Hepatocyte (in vitro differentiated cells): Measurements from ENCODE around the gene ARL6IP4.

Source experiments
- EZH2 ChIP-seq: fragments of 200-600 bp; sonication (generic); IDR thresholded peaks from 2 replicates; pipeline ENCODE4 v1.6.1; 2016; ENCODE audit warnings: antibody characterized with exemption, mild to moderate bottlenecking, borderline replicate concordance
- EZH2phosphoT487 ChIP-seq: fragments of 200-600 bp; sonication (generic); IDR thresholded peaks from one replicate; pipeline ENCODE4 v1.6.1; 2018; ENCODE audit warnings: antibody characterized with exemption, mild to moderate bottlenecking, low read depth, moderate library complexity; ENCODE audit not compliant: unreplicated experiment, severe bottlenecking
- TF ChIP-seq, protein P1 (sequence below): fragments of 200-600 bp; sonication (generic); IDR thresholded peaks from 2 replicates; pipeline ENCODE4 v1.5.1; 2016; ENCODE audit warnings: antibody characterized with exemption, mild to moderate bottlenecking; ENCODE audit not compliant: poor library complexity

DNA sequence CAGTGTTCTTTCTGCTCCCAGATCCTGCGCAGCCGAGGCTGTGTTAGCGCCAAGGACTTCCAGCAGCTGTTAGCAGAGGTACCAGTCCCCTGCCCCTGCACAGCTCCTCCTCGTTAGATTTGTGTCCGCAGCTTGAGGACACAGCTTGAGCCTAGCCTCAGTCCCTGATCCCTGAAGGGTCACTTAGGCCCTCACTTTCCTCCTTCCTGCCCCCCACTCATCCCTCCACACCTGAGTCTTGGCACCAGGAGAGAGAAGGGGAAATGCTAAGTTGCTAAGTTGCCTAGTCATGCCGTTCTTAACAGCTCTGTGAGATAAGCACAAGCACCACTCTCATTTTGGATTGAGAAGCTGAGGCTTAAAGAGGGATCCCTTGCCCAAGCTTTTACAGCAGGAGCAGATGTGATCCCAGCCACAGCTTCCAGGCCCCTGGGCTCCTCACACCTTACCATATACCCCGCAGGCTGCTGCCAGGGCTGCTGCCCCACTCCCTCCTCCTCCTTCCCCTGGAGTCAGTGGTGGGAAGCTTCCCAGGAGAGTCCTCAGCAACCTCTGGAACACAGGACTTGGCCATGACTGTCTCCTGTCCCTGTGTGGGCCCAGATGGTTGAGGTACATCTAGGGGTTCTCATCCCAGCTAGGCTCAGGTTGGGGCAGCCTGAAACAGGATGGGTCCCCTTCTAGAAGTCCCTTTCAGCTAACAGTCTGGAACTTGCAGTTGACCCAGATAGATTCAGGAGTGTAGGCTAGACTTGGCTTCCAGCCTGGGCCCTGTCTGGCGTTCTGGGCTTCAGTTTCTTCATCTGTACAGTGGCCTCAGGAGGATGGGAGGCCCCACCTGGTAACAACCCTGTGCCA, 4.5 kb upstream of the ARL6IP4 start:
- TF ChIP-seq, protein P1, sequence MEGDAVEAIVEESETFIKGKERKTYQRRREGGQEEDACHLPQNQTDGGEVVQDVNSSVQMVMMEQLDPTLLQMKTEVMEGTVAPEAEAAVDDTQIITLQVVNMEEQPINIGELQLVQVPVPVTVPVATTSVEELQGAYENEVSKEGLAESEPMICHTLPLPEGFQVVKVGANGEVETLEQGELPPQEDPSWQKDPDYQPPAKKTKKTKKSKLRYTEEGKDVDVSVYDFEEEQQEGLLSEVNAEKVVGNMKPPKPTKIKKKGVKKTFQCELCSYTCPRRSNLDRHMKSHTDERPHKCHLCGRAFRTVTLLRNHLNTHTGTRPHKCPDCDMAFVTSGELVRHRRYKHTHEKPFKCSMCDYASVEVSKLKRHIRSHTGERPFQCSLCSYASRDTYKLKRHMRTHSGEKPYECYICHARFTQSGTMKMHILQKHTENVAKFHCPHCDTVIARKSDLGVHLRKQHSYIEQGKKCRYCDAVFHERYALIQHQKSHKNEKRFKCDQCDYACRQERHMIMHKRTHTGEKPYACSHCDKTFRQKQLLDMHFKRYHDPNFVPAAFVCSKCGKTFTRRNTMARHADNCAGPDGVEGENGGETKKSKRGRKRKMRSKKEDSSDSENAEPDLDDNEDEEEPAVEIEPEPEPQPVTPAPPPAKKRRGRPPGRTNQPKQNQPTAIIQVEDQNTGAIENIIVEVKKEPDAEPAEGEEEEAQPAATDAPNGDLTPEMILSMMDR, result no peak
- TF ChIP-seq EZH2 (no peak), EZH2phosphoT487 (no peak)
